NOMO-1 treated with dmso at 0.1 percent for 144 hours (cell line): ENCODE measurements around the gene SEM1.
"Not testable (repeated sequence)": the region's sequence is repeated elsewhere in the genome, so short reads cannot be mapped to it uniquely, and the experiment has no call there.

Experiments
- DNase-seq: peaks from one replicate; lab custom pipeline; 2025; ENCODE audit not compliant: unreplicated experiment; lab: John Stamatoyannopoulos, UW

Gene SEM1

DNA sequence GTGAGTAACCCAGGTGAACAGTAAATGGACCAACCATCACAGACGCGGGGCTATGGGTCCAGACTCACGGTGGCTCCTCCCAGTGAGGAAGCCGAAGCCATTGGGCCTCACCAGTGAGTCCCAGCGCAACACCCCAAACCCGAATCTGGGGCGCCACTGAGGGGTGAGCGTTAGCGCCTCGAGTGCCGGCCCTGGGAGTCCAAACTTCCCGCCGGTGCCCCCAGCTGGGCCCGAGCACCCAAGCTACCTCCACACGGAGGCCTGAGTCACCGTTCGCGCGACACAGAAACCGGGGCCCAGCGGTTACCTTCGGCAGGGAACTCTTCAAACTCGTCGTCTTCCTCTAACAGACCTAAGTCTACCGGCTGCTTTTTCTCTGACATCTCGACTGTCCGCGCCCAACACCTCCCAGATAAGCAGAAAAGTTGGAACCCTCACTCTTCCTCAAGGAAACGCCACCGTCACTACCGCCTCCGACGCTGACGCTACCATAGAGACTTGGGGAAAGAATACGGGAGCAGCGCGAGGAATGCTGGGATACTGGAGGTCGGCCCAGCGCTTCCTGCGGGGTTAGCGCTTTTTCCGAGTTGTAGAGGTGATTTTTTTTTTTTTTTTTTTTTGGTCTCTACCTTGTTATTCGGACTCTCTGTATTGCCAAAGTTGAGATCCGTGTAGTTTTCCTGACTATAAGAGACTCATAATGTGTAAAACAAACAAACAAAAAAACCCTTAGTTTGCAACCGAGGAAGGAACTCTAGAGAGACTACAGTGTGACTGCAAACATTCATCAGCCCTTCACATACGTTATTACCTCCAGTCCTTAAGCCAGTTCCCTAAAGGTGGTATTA lies at the start of gene SEM1:
TSS of gene SEM1 (minus strand) at position 466 of the 848 bp plus-strand sequence. CDS start at position 383, 83 bp downstream.
- DNase-seq: peak; percentile 95

- not testable (repeated sequence) for DNase-seq
These were observed 48.2 kb upstream of the SEM1 start for GRCh38 chr7:96757880-96758279.

GRCh38 chr7:96747418-96747940 lies 37.8 kb upstream of the SEM1 start:
- no peak for DNase-seq

DNA sequence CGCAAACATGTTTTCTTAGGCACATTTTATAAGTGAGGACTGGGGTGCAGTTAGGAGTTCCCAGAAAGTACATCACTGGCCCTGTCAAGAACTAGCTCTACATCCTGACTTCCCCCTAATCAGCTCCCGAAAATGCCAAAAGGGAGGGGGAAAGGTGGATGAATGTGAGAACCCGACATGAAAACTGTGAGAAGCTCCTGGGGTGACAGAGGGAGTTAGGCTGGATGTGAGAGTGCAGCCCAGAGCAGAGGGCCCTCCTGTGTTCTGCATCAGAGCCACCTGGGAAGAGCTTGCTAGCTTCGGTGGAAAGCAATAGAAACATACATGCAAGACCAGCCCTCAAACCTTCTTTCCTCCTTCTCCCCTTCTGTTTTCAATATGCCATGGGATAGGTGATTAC lies 30.5 kb upstream of the SEM1 start:
- DNase-seq: no peak

- no peak for DNase-seq
These were observed 30.0 kb upstream of the SEM1 start for GRCh38 chr7:96739609-96740008.

- no peak for DNase-seq
These were observed 29.5 kb upstream of the SEM1 start for GRCh38 chr7:96739167-96739566.

- no peak for DNase-seq
These were observed 29.1 kb upstream of the SEM1 start for GRCh38 chr7:96738705-96739104.

DNA sequence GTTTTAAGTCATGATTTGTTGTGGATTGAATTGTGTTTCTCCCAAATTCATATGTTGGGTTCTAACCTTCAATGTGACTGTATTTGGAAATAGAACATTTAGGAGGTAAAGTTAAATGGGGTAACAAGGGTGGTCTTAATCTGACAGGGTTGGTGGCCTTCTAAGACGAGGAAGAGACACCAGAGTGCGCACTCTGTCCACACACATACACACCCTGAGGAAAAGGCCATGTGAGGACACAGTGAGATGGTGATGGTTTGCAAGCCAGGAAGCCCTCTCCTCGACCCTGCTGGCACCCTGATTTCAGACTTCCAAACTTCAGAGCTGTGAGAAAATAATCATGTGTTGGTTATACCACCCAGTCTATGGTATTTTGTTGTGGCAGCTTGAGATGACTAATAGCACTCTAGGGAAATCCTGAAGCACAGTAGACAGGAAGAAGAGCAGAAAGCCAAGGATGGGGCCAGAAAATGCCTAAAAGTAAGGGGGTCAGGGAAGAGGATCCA lies 28.0 kb upstream of the SEM1 start:
- no peak for DNase-seq

DNA sequence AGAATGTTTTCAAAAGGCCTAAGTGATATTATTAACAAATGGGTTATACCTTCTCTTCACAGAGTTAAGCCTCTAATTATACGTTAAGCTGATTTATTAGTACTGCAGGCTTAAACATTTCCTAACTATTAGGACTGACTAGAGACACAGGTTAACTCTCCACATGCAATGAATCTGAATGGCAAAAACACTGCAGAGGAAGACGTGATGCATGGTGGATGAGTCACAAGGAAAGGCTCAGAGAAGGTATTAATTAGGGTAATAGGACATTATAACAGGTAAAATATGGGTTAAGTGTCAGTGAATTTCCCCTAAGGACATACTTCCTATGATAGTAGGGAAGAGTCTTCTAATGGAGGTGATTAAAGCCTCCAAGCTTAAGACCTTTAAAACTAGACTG lies 24.7 kb upstream of the SEM1 start:
- no peak for DNase-seq

DNA sequence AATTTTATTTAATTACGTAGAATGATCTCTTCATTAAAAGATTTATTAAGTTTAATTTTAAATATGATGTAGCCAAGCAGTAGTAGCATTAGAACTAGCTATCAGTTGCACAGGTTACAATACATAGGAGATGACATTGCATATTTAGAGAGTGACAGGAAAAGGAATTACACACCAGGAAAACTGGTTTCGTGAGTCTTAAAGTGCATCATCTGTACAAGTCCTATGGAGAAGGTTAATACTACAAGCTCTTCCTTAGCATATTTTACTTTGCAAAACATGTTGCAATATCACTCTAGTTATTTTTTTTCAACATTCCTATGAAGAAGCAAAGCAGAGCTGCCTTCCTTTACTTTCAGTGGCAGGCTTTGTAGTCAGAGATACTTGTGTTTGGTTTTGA lies 20.2 kb upstream of the SEM1 start:
- DNase-seq: no peak

DNA sequence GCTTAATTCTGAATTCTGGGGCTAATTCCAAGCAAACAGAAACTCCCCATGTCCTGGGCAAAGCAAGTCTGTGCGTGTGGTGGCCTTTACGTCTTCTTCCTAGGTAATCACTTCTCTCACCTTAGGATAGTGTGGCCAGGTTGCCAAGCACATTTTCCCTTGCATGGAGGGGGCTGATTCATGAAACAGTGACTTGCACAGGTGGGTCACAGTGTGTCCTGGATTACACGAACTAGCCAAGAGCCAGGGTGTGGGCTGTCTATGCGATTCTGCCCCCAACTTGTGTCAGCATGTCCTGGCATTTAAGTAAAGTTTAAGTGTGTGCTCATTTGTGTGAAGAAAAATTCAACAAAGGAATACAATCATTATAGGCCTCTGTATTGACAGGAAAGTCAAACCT lies 18.5 kb upstream of the SEM1 start:
- DNase-seq: no peak

DNA sequence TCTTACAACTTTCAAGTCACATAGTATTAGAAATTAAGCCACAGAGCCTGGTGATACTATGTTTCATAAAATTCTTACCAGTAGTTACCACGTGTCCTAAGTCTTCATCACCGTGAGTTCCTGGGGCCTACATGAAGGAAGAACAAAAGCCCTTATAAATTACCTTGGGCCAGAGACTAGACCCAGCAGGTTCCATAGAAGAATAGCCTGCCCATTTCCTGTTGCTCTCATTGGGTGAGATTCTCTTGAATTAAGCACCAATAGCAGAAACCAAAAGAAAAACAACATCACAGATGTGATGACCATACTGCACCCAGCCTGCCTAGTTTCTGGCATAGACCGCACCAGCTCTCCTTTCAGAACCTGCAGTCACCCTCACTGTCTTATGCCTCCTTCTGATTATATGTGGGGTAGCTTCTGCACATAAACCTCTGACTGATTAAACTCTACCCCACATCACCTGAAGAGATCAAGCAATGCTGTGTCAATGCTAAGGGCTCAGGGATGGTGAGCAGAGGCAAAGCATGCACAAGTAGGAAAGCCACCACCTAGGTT lies 18.0 kb upstream of the SEM1 start:
- no peak for DNase-seq

GRCh38 chr7:96723622-96724021 lies 14.0 kb upstream of the SEM1 start:
- DNase-seq: peak; percentile 48

DNA sequence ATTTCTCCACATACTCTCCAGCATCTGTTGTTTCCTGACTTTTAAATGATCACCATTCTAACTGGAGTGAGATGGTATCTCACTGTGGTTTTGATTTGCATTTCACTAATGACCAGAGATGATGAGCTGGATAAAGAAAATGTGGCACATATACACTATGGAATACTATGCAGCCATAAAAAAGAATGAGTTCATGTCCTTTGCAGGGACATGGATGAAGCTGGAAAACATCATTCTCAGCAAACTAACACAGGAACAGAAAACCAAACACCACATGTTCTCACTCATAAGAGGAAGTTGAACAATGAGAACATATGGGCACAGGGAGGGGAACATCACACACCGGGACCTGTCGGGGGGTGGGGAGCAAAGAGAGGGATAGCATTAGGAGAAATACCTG lies 13.3 kb upstream of the SEM1 start:
- not testable (repeated sequence) for DNase-seq

- peak; percentile 20 for DNase-seq
These were observed 11.2 kb upstream of the SEM1 start for GRCh38 chr7:96720843-96721242.

DNA sequence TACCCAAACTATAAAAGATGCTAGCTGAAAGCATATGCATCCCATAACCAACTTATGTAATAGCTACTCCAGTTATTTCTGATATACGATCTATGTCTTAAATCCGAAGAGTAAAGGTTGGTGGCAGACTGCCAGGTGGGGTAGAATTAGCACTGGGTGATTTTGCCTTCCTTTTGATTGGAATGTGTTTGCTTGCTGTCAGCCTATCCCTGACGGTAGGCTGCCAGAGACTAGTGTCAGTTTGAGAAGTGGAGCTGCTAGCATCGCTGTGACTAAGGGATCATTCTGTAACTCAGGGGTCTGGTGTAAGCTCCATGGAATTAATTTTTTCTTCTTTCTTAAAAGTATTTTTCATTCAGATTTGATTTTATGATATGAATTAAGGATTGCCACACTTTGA lies 9.5 kb upstream of the SEM1 start:
- no peak for DNase-seq

GRCh38 chr7:96718107-96719003 lies 8.7 kb upstream of the SEM1 start:
- DNase-seq: no peak

DNA sequence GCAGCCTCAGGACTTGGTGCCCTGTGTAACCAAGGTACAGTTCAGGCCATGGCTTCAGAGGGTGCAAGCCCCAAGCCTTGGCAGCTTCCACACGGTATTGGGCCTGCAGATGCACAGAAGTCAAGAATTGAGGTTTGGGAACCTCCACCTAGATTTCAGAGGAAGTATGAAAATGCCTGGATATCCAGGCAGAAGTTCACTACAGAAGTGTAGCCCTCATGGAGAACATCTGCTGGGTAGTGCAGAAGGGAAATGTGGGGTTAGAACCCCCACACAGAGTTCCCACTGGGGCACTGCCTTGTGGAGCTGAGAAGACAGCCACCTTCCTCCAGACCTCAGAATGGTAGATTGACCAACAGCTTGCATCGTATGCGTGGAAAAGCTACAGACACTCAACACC lies 3.4 kb upstream of the SEM1 start:
- no peak for DNase-seq

GRCh38 chr7:96710544-96710943 lies 898 bp upstream of the SEM1 start:
- no peak for DNase-seq

DNA sequence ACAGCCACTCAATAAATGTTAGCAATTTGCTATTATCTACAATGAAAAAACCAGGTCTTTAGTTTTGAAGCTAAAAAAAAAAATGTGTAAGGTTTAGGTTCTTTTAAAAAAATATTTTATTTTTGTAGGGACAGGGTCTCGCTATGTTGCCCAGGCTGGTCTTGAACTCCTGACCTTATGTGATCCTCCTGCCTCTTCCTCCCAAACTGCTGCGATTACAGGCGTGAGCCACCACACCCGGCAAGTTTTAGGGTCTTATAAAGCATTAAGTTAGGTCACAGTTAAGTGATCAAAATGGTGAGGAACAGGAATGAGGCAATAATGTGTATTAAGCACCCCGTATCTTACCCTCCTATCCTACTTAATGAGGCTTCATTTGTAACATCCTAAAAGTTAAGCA lies 774 bp downstream of the SEM1 start:
- no peak for DNase-seq
